GM12875 (cell line): ENCODE results near the gene SHISA5.

Source experiments
- H3K4me3 ChIP-seq: one replicate; pipeline ENCODE4 v1.5.1; 2011; ENCODE audit warnings: low read depth, low read length, control low read depth
- TF ChIP-seq, protein P1 (sequence below): IDR thresholded peaks from 2 replicates; pipeline ENCODE4 v1.5.1; 2011; ENCODE audit warnings: low read depth, mild to moderate bottlenecking, control low read depth, inconsistent platforms, low read length, moderate library complexity, borderline replicate concordance; ENCODE audit not compliant: insufficient read depth

Gene SHISA5

DNA sequence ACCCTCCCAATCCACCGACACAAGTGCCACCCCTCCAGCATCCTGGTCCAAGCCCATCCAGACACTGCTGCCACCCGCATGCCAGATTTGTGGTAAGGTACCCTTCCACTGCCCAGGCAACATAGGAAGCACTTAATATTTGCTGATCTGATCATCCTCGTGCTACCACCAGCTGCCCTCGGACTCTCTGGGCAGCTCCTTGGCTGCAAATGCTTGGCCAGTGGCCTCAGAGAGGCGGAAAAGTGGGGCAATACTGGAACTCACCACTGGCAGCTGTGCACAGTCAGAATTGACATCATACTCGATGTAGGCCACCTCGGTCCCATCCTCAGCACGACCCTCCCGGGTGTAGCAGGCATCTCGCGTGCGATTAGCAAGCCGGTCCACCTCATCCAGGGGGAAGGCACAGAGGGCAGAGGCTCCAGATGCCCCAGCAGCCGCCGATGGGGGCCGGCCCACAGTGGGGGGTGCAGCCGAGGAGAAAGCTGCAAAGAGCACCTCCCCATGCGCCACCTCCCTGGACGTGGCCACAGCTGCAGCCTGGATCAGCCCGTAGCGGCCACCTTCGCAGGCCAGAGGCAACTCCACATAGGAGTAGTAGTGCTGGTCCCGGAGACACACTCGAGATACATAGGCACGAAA lies 80.6 kb downstream of the SHISA5 start:
- H3K4me3 ChIP-seq = no peak overlapping the region
- TF ChIP-seq, protein P1, sequence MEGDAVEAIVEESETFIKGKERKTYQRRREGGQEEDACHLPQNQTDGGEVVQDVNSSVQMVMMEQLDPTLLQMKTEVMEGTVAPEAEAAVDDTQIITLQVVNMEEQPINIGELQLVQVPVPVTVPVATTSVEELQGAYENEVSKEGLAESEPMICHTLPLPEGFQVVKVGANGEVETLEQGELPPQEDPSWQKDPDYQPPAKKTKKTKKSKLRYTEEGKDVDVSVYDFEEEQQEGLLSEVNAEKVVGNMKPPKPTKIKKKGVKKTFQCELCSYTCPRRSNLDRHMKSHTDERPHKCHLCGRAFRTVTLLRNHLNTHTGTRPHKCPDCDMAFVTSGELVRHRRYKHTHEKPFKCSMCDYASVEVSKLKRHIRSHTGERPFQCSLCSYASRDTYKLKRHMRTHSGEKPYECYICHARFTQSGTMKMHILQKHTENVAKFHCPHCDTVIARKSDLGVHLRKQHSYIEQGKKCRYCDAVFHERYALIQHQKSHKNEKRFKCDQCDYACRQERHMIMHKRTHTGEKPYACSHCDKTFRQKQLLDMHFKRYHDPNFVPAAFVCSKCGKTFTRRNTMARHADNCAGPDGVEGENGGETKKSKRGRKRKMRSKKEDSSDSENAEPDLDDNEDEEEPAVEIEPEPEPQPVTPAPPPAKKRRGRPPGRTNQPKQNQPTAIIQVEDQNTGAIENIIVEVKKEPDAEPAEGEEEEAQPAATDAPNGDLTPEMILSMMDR = no peak

DNA sequence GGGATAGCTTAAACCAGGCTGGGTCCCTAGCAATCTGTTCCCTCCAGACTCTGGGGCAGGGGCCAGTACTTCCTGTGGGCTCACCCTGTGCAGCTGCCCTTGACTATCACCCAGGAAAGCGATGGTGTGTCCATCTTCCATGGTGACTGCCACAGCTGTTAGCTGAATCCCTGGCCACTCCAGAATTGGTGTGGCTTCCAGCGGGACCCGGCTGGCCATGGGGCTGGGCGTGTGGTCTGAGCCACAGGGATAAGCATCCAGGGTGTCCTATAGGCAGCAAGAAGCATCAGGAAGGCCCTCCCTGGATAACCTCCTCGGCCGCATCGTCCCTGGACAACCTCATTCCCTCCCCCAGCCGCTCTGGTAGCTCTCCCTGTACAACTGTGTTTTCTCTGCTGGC lies 81.3 kb downstream of the SHISA5 start:
- H3K4me3 ChIP-seq = no peak overlapping the region
- TF ChIP-seq, protein P1 = no peak

DNA sequence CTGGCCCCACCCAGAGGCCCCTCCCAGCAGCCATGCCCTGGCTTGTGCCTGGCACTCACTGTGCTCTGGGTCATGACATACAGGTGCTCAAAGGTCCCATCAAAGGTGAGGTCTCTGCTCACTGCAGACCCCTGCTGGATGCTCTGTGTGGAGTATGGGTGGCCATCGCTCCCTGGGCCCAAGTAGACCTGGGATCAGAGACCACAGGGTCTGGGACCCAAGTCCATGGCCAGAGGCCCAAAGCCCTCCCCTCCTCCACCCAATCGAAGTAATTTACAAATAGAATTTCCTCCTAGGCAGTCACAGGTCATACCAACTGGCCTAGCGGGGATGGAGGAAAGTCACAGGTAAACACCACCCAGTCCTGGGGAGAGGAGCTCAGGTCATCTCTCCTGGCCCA lies 81.7 kb downstream of the SHISA5 start:
- TF ChIP-seq, protein P1 = peak; percentile 6; the same call in 1 of the 2 replicates
- H3K4me3 ChIP-seq = no peak overlapping the region

DNA sequence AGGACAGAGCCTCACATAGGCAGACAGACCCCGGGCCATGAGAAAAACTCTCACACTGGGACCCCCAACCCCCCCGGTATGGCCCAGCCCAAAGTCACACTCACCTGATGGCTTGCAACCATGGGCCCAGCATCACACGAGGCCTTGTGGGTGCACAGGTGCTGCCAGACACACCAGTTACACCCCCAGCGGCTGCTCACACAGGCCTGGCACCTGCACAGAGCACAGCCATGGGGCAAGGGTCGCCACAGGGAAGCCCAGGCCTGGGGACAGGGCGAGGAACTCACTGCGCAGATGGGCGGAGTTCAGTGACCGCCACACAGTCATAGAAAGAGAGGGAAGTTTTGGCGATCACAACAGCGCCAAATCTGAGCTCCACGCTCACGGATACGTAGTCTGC lies 83.4 kb downstream of the SHISA5 start:
- H3K4me3 ChIP-seq = no peak overlapping the region
- TF ChIP-seq, protein P1 = no peak

DNA sequence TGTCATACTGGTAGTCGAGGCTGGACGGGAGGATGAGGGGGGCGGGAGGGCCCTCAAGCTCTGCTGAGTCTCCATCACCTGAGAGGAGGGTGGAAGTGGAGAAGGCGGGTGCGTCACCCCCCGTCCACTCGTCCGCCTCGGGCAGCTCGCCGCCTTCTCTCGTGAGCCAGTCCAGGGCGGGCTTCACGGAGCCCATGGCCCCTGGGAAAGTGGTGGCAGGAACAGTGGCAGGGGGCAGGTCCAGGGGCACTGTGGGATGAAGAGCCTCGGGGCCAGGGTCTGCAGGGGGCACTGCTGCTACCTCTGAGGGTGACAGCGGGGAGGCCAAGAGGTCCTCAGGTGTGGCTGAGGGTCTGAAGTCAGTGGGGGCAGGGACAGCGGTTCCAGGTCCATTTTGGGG lies 84.4 kb downstream of the SHISA5 start:
- TF ChIP-seq, protein P1 = no peak

DNA sequence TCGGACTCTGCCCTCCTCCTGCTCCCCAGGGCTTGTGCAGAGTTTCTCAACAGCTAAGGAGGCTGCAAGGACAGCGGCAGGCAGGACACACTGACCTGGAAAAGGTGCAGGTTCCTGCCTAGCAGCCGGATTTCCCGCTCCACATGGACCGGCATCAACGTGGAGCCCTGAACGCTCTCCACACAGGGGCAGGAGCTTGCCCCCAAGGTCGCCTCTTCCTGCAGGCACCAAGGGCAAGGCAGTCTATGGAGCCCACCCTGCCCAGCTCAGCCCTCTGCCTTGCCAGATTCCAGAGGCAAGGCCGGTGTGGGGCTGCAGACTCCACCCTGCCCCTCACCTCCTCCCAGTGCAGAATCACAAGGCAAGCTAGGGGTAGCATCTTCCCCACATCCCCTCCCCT lies 84.8 kb downstream of the SHISA5 start:
- TF ChIP-seq, protein P1 = no peak
- H3K4me3 ChIP-seq = no peak overlapping the region

More for the DNA sequence above, 84.4 kb downstream of the SHISA5 start:
- H3K4me3 ChIP-seq = no peak overlapping the region

DNA sequence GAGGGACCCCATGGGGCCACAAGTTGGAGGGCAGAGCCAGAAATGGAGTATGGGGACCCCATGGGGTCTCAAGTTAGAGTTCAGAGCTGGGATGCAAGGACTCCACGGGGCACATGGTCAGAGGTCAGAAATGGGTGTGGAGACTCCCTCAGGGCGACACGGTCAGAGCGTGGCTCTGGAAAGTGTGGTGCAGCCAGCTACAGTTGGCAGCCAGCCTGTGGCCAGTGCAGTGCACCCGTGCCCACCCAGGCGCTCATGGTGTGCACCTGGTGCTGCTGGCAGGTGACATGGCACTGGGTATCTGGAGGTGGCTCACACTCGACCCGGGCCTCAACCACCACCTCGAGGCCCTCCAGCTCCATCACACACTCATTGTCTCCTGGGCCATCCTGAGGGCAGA lies 85.3 kb downstream of the SHISA5 start:
- TF ChIP-seq, protein P1 = no peak
- no peak overlapping the region for H3K4me3 ChIP-seq
